GM21447 (cell line): ENCODE measurements around the gene DNAJA3.
"Not testable (repeated sequence)": the region's sequence is repeated elsewhere in the genome, so short reads cannot be mapped to it uniquely, and the experiment has no call there.

Source experiments
- ATAC-seq: cut with Tn5 transposase; IDR thresholded peaks from one replicate; pipeline ENCODE4 v1.9.1; 2021; ENCODE audit not compliant: unreplicated experiment

Gene DNAJA3

GRCh38 chr16:4386951-4387565 is 38.6 kb upstream of the DNAJA3 start:
- no peak for ATAC-seq

DNA sequence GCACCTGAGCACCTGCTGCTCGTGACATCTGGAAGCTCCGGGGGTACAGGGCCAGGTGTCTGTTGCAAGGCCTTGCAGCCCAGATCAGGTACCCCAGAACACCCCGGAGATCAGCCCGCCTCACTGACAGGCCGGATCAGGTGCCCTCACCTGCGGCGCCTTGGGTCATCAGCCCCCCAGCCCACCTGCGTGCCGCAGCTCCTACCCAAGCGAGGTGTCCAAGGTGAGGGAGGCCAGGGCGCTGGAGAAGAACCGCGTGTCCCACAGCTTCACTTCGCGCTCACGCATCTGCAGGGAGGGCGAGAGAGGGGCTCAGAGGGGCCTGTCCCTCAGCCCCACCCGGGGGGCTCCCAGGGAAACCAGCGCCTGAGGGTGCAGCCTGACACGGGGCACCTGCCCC is 37.9 kb upstream of the DNAJA3 start:
- no peak for ATAC-seq

DNA sequence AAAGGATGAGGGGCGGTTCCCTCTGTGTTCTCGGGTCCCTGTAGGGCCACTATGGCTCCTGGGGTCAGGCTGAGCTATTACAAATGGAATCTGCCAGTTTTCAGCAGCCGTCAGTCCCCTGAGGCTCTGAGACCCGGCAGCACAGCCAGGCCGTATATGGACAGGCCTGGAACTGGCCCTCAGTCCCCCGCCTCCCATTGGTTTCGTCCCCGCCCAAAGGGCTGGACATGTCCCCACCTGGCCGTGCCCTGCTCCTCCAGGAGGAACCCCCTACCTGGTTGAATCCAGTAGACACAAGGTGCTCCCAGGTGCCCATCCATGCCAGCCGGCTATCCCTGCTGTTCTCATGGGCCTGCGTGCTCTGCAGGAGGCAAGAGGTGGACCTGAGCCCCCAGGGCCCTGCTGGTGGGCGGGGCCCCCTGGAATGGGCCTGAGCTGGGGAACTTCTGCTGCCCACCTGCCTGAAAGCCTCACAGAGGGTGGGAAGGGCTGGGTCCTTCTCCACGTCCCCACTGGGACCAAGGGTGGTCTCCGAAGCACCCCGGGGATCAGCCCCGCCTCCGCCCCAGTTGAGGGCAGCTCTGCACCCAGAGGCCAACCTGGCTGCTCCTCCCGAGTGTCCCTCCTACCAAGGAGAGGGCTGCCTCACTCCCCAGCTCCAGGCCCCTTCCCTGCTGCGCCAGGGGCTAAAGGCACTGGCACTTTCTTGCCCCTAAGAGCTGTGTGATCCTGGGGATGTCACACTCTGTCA is 37.2 kb upstream of the DNAJA3 start:
- ATAC-seq = no peak

DNA sequence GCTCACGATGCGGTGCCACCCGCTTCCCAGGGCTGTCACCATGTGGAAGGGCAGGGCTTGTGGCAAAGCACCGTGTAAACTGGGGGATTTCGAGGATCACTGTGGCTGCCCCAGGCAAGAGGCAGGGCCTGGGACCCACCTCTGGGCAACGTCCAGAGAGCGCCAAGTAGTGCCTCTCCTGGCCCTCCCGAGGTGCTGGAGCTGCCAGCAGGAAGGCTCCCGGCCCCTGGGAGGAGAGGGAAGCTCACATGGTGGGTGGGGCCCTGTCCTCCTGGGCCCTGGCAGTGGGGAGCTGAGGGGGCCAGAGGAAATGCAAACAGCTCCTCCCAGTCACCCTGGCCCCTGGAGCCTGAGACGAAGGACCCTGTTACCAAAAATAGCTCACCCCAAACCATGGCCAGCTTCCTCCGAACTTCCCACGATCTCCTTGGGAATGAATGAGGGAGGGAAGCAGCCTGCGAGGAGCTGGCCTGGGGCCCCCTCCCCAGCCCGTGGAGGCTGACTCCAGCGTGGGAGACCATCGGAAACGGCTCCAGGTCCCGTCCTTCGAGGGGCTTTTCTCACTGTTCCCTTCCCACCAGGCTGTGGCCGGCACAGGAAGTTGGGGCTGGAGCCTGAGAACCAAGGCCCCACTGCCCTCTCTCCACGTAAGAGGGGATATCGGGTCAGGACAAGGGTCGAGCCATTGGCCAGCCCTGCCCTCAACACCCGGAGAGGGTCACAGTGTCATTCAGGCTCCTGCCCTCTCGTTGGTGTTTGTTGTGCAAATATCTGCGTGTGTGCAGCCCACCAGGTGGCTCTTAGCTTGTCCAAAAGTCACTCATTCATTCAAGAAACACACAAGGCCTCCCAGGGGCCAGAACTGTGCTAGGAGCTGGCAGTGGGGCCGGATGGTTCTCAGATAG is 36.4 kb upstream of the DNAJA3 start:
- no peak for ATAC-seq

GRCh38 chr16:4390266-4391260 is 35.1 kb upstream of the DNAJA3 start:
- ATAC-seq = no peak

DNA sequence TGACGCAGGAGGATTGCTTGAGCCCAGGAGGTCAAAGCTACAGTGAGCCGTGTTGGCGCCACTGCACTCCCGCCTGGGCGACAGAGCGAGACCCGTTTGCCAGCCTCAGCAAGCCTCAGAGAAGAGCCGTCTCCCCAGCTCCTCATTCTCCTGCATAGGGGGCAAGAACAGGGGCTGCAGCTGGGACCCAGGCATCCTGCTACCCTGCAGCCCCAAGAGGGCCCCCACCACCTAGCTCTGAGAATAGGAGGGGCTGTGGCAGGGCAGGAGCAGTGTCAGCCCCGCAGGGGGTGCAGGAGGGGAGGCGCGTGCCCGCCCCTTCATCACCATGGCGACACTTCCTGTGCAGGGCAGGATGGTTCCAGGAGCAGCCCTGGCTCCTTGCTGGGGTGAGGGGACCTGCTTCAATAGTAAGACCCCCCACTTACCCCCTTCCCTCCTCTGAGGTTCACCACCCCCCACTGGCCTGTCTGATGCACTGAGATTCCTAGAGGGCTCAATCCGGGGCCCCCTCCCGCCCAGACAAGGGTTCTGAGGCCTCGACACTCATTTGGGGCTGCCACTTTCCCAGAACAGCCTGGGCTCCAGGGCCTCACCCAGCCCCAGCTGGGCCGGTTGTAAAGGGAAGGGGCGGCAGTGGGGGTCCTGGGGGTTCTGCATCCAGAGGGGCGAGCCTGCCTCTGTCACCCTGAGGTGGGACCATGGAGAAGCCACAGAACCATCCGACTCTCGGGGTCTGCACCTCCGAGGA is 33.9 kb upstream of the DNAJA3 start:
- ATAC-seq = no peak

- ATAC-seq = no peak
Observed at GRCh38 chr16:4392382-4393239, 33.1 kb upstream of the DNAJA3 start.

- ATAC-seq = no peak
Observed at GRCh38 chr16:4393240-4393600, 32.4 kb upstream of the DNAJA3 start.

DNA sequence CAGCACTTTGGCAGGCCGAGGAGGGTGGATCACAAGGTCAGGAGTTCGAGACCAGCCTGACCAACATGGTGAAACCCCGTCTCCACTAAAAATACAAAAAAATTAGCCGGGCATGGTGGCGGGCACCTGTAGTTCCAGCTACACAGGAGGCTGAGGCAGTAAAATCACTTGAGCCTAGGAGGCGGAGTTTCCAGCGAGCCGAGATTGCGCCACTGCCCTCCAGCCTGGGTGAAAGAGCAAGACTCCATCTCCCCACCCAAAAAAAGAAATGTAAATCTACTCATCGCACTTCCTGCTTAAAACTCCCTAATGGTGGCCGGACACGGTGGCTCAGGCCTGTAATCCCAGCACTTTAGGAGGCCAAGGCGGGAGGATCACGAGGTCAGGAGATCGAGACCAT is 31.8 kb upstream of the DNAJA3 start:
- not testable (repeated sequence) for ATAC-seq

DNA sequence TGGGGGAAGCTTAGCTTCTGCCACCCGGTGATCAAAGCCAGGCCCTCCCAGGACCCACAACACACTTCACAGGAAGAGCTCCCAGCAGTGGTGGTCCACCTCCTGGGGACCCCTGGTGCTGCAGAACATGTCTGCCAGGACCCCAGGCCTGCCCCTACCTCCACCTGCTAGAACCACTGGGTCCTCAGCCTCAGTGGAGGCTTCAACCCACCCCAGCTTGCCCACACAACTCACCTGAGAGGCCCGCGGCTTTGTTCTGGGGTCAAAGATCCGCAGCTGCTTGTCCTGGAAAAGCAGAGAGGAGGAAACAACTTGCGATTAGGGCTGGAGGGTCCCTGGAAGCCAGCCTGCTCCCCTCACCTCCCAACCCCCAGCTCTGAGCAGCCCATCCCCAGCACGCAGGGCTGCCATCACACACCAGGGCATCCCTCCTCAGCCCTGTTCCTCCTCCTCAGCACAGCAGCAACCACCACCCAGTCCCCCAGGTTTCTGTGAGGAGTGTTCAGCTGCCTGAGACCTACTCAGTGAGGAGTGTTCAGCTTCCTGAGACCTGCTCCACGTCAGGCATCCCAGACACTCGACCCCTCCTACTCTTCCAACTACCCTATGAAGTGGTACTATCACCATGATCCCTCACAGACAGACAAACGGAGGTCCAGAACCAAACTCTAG is 30.5 kb upstream of the DNAJA3 start:
- no peak for ATAC-seq

DNA sequence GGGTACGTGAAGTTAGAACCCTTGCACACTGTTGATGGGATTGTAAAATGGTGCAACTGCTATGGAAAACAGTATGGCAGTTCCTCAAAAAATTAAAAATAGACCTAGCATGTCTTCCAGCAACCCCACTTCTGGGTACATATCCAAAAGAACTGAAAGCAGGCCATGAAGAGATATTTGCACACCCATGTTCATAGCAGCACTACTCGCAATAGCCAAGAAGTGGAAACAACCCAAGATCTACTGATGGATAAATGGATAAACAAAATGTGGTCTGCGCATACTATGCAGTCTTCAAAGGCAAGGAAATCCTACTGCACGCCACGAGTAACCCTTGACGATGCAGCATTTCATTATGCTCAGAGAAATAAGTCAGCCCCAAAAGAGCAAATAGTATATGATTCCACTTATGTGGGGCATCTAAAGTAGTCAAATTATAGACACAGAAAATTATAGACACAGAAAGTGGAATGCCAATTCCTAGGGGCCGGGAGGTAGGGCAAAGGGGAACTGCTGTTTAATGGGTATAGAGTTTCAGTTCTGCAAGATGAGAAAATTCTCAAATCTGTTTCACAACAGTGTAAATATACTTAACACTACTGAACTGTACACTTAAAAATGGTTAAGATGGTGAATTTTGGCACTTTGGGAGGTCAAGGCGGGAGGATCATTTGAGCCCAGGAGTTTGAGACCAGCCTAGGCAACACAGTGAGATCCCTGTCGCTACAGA is 26.5 kb upstream of the DNAJA3 start:
- no peak for ATAC-seq

DNA sequence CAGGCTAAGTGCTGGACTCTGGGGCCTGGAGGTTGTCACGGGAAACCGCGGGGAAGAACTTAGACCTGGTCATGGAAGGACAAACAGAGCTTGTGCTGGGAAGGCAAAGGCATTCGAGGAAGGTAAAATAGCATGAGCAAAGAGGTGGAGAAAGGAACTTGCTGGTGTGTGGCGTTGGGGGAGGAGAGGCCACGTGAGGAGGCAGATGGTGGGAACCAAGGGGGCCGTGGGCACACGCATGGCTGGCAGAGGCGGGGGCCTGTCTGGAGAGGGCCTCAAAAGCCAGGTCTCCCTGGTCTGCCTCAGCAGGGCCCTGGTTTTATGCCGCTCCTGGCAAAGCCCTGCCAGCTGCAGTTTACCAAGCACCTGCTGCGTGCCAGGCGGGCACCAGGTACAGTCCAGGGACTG is 24.6 kb upstream of the DNAJA3 start:
- ATAC-seq = no peak

DNA sequence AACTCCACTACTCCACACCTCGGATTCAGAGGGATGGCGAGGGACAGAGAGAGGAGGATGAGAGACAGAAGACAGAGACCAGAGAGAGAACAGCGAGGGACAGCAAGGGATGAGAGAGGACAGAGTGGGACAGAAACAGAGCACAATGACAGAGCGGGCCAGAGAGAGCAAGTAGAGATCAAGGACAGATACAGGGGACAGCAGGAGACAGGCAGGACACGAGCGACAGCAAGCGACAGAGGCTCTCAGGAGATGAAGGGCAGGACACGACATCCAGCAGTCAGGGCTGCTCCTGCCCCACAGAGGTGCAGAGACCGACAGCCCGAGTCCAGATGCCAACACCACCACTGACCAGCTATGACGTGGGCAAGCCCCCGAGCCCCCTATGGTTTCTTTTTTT is 24.2 kb upstream of the DNAJA3 start:
- ATAC-seq = no peak

GRCh38 chr16:4402439-4403132 is 23.1 kb upstream of the DNAJA3 start:
- ATAC-seq = no peak

DNA sequence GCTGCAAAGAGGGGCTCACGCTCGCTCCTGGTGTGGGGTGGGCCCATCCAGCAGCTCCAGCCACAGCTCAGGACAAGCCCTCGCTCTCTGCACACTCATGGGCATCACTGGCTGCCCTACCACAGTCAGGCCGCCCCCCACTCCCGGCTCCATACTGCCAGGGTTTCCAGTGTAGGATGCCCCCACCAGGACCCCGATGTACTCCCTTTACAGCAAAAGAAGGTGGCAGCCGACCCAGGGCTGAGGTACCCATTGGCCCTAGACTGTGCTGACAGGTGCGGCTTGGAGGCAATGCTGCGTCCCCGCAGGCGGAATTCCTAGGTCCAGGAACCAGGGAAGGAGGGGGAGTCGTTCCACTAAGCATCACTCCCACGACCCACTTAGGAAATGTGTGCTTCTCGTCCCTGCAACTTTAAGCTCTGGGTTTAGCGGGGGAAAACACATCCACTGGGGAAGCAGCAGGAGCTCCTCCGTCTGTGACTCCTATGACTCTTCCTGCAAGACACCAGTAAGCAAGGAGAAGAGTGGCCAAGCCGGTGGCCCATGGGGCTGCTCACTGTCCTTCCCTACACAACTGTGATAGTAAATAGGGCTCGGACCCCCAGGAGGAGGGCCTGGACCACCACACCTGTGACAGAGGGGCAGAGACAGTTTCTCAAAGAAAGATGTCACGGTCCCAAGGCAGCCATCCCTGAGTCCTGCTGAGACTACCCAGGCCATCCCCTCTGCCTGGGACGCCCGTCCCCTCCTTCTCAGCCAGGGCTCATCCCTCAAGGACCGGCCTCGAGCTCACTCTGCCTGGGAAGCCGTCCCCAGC is 22.3 kb upstream of the DNAJA3 start:
- ATAC-seq = no peak

DNA sequence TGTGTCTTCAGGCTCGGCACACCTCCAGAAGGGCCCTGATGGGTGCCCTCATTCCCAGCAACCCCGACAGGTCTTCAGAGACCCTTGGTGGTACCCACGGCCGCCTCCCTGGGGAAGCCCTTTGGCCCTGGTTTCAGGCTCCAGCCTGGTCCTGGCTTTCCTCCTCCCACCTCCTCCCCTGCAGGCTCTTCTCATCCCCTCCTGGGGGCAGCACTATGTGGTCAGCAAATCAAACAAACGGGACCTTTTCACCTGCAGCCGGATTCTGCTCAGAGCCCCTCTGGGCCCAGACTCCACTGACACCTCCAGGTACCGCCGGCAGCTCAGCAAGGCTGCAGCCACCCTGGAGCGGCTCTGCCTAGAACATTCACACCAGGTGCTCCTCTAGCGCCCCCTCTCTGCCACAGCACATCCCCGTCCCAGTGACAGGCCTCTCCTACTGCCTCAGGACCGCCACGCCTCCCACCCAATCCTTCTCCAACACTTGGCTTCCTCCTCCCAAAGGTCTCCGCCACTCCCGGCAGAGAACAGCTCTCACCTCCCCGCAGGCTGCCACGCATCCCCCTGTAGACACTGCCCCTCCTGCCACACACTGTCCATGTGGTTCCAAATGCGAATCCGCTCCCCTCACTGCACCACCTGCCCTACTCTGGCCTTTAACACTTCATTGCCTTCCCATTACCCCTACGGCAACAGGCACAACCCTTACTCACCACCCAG is 21.3 kb upstream of the DNAJA3 start:
- no peak for ATAC-seq
